Thoracic aorta (tissue), 2 donors: ENCODE results near the gene AGXT2. TPM values are rescaled to one million over a fixed set of nuclear protein-coding genes. Genes with fewer than 3 reads are reported as not detected.

Experiments
- ATAC-seq: fragments of 150-250 bp; one replicate; pipeline ENCODE4 v1.8.0; 2017; ENCODE audit warnings: low read depth; ENCODE audit not compliant: insufficient number of reproducible peaks, low FRiP score
- DNase-seq: peaks from one replicate; pipeline ENCODE4 v3.0.0-alpha.2; 2020; ENCODE audit warnings: low spot score
- H3K27ac ChIP-seq, 2 donors: fragments of 200-600 bp; sonication (generic); 1 replicate in 1 of 2; 2 replicates in 1 of 2; pipeline ENCODE4 v1.5.1; 2016; ENCODE audit warnings: mild to moderate bottlenecking in 2 of 2, moderate library complexity in 2 of 2
- H3K27me3 ChIP-seq: fragments of 200-600 bp; sonication (generic); replicated peaks from 2 replicates; pipeline ENCODE4 v1.6.0; 2016; ENCODE audit warnings: mild to moderate bottlenecking; ENCODE audit not compliant: insufficient read depth
- H3K36me3 ChIP-seq: fragments of 200-600 bp; sonication (generic); one replicate; pipeline ENCODE4 v1.5.1; 2016
- H3K4me1 ChIP-seq, 2 donors: fragments of 200-600 bp; sonication (generic); 1 replicate in 1 of 2; 2 replicates in 1 of 2; pipeline versions ENCODE4 v1.5.1 to v1.6.0; 2016; ENCODE audit warnings: low read depth in 2 of 2, mild to moderate bottlenecking in 1 of 2; ENCODE audit not compliant: control insufficient read depth in 1 of 2
- H3K4me3 ChIP-seq: fragments of 200-600 bp; sonication (generic); 2 replicates; pipeline ENCODE4 v1.5.1; 2016; ENCODE audit warnings: mild to moderate bottlenecking
- H3K9me3 ChIP-seq: fragments of 200-600 bp; sonication (generic); 2 replicates; pipeline ENCODE4 v1.5.1; 2016
- CTCF ChIP-seq: fragments of 200-600 bp; sonication (generic); IDR thresholded peaks from one replicate; pipeline ENCODE4 v1.5.1; 2019; ENCODE audit warnings: antibody characterized with exemption
- total RNA-seq, 2 donors: library from RNA; depleted of rRNA; stranded (reverse); fragments of >200 nt; gene quantifications; one replicate each; pipeline versions ENCODE4 v1.1.0 to v1.2.3, GENCODE V29; 2016

Gene AGXT2
- total RNA-seq, 2 donors from 2014 or later, result not detected

GRCh38 chr5:35046774-35047173 is 975 bp downstream of the AGXT2 start:
- no peaks in the 10 kb centered on the region for H3K36me3 ChIP-seq
- no peaks in the 10 kb centered on the region for H3K4me1 ChIP-seq
- no peak overlapping the region for H3K4me3 ChIP-seq
- no peaks in the 10 kb centered on the region for H3K9me3 ChIP-seq
- DNase-seq (no peak), ATAC-seq (no peak)
- TF ChIP-seq CTCF, result no peak
- no peaks in the 10 kb centered on the region for H3K27me3 ChIP-seq
- H3K27ac ChIP-seq, result no peak overlapping the region

GRCh38 chr5:35045280-35045679 is 2.5 kb downstream of the AGXT2 start:
- Histone ChIP-seq H3K27ac (no peak overlapping the region), H3K4me1 (no peaks in the 10 kb centered on the region), H3K9me3 (no peaks in the 10 kb centered on the region), H3K36me3 (no peaks in the 10 kb centered on the region), H3K27me3 (no peaks in the 10 kb centered on the region), H3K4me3 (no peak overlapping the region)
- TF ChIP-seq CTCF, result no peak
- DNase-seq (no peak), ATAC-seq (no peak)

GRCh38 chr5:35044649-35045048 is 3.1 kb downstream of the AGXT2 start:
- Histone ChIP-seq H3K27ac (no peak overlapping the region), H3K36me3 (no peaks in the 10 kb centered on the region), H3K4me1 (no peaks in the 10 kb centered on the region), H3K27me3 (no peaks in the 10 kb centered on the region), H3K4me3 (no peak overlapping the region), H3K9me3 (no peaks in the 10 kb centered on the region)
- no peak for DNase-seq
- no peak for TF ChIP-seq CTCF
- ATAC-seq, result no peak

- Histone ChIP-seq H3K27me3 (no peaks in the 10 kb centered on the region), H3K4me1 (no peaks in the 10 kb centered on the region), H3K9me3 (no peaks in the 10 kb centered on the region), H3K36me3 (no peaks in the 10 kb centered on the region), H3K4me3 (no peak overlapping the region), H3K27ac (no peak overlapping the region)
- TF ChIP-seq CTCF, result no peak
- DNase-seq (no peak), ATAC-seq (no peak)
Measured at GRCh38 chr5:35042781-35043180, 5.0 kb downstream of the AGXT2 start.

GRCh38 chr5:35041261-35041660 is 6.5 kb downstream of the AGXT2 start:
- no peaks in the 10 kb centered on the region for H3K27me3 ChIP-seq
- no peaks in the 10 kb centered on the region for H3K4me1 ChIP-seq
- ATAC-seq (no peak), DNase-seq (no peak)
- no peak overlapping the region for H3K4me3 ChIP-seq
- no peaks in the 10 kb centered on the region for H3K9me3 ChIP-seq
- H3K36me3 ChIP-seq, result no peaks in the 10 kb centered on the region
- no peak overlapping the region for H3K27ac ChIP-seq
- TF ChIP-seq CTCF, result no peak
